HG03565 (cell line): ENCODE data around the gene FBXO11.
A peak's percentile ranks its signal among the peaks of the same experiment; 100 is the strongest.
"Not testable (repeated sequence)": the region's sequence is repeated elsewhere in the genome, so short reads cannot be mapped to it uniquely, and the experiment has no call there.

Experiments used
- ATAC-seq: cut with Tn5 transposase; IDR thresholded peaks from one replicate; pipeline ENCODE4 v1.9.1; 2021; ENCODE audit warnings: mild to moderate bottlenecking, moderate library complexity; ENCODE audit not compliant: unreplicated experiment

The FBXO11 gene

GRCh38 chr2:47862949-47863348, 43.3 kb downstream of the FBXO11 start:
- ATAC-seq: no peak

GRCh38 chr2:47853067-47853777, 53.1 kb downstream of the FBXO11 start:
- ATAC-seq: not testable (repeated sequence)

GRCh38 chr2:47850198-47850597, 56.1 kb downstream of the FBXO11 start:
- ATAC-seq: no peak

GRCh38 chr2:47849368-47849767, 56.9 kb downstream of the FBXO11 start:
- ATAC-seq: no peak

DNA sequence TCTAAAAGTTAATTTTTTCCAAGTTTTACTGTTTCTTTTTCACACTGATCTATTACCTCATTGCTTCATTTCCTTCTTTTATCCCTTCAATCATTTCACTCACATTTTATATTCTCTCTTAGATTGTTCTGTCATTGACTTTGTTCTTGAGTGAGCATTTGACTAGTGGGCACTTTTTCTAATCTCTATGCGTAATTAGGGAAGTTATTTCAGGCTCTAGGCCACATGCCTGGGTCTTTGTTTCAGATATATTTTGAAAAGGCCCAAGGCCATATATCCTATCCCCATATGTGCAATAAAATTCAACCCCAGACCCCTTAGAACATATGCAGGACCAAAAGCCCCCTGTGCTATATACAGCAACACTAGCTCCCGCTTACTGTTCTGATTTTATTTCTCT, 62.1 kb downstream of the FBXO11 start:
- ATAC-seq: no peak

DNA sequence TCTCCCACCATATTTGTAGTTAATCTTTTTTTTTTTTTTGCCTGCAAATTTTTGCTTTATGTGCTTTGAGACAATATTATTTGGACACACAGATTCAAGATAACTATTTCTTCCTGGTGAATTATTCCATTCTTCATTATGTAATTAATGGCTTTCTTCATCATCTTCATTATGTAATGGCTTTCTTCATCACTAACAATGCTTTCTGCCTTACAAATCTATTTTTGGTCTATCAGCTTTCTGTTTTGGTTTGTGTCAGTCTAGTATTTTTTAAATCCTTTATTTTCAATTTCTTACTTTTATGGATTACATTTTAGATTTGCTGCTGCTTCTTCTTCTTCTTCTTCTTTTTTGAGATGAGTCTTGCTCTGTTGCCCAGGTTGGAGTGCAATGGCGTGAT, 62.9 kb downstream of the FBXO11 start:
- no peak for ATAC-seq

- ATAC-seq: no peak
These were observed 63.5 kb downstream of the FBXO11 start for GRCh38 chr2:47842846-47843245.

- no peak for ATAC-seq
These were observed 67.6 kb downstream of the FBXO11 start for GRCh38 chr2:47838686-47839085.

GRCh38 chr2:47838249-47838648, 68.0 kb downstream of the FBXO11 start:
- ATAC-seq: no peak

GRCh38 chr2:47833516-47833968, 72.8 kb downstream of the FBXO11 start:
- ATAC-seq: peak; percentile 89

DNA sequence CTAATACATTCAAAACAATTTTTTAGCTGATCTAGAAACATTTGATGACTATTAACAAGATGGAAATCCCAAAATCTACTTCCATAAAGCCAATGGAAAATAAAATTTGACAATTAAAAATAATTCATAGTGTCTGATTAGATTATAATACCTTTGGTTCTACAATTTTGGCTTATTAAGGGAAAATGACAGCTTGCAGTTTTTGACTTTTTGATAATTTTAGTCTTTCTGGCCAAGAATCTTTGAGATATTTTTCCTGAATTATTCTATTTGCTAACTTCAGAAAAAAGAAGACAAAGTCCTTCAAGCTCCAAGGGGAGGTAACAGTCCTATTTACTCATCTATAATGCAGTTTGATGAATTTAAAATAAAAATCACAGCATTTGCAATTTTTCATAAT, 83.8 kb downstream of the FBXO11 start:
- no peak for ATAC-seq

DNA sequence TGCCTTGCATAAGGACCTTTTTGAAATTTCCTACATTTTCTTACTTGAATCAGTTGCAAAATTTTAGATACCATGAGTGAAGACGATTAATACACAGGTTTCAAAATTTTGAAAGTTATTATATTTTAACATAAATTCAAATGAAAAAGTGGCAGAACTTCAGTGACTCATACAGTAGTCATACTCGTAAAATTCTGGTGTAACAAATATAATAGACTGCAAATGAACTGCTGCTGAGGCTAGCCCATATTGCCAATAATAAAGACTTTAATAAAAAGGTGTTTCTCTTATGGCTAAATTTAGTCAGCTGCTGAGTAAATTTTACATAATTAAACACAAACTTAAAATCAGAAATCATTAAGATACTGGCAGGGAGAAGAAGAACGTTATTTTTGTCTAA, 86.5 kb downstream of the FBXO11 start:
- ATAC-seq: no peak

- no peak for ATAC-seq
These were observed 87.5 kb downstream of the FBXO11 start for GRCh38 chr2:47818777-47819176.

DNA sequence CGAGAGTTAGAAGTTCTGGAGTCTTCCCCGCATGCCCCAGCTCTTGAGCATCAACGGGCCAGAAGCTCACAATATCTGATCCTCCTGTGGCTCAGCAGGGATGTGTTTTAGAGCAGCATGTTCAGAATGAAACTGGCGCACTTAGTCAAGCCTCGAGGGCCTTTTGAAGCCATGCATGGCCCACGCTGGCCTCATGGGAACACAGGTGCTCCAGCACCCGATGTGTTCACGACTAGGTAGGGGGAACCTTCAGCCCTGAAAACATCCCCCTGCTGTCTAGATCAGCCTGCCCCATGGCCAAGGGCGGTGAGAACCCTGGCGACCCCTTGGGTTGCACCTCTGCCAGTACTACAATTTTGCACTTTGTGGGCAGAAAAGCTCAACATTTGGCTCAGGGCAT, 90.5 kb downstream of the FBXO11 start:
- ATAC-seq: peak; percentile 58

GRCh38 chr2:47811668-47812067, 94.6 kb downstream of the FBXO11 start:
- no peak for ATAC-seq

DNA sequence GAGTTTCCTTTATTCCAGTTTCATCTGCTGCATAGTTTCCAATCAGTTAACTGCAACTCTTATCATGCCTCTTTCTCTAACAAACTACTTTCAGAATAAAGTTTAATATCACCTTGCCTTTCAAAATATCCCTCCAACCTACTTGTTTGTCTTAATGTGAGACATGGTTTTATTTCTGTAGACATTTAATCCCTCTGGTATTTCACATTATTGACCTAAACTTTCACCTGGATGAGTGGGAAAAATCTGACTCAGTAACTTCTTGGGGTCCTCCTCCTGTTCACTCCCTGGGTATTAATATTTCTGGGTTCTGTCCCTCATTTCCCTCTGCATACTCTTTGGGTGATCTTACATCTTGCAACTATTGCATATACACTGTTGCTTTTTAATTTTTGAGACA, 95.4 kb downstream of the FBXO11 start:
- ATAC-seq: no peak

GRCh38 chr2:47809903-47810302, 96.4 kb downstream of the FBXO11 start:
- ATAC-seq: no peak

DNA sequence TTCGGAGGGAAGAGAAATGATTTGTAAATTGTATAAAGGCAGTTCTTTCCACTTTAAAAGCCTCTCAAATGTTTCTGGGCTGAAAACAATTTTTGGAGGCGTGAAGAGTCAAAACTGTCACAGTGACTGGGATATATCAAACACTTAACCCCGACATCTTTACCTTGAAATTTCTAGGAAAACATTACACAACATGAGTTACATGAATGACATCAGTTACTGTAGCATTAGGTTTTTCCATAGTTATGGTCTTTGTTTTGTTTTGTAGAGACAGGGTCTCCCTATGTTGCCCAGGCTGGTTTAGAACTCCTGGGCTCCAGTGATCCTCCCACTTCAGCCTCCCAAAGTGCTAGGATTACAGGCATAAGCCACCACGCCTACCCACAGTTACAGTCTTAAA, 97.7 kb downstream of the FBXO11 start:
- ATAC-seq: no peak

DNA sequence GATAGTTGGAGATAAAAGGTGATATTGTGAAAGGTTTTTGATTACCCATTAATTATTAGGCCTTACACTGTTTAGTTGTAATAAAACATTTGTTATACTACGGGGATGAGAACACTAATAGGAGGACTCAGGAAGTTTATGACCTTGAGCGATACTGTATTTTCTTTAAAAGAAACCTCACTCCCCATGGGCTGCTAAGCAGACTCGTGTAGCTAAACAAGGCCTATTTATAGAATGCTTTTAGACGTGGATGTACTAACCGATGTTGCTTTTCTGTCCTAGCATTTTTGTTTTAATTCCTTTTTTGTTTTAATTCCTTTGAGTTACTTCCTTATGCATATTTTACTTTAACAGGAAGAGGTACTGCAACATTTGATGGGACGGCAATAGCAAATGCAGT, 100.4 kb downstream of the FBXO11 start:
- no peak for ATAC-seq

DNA sequence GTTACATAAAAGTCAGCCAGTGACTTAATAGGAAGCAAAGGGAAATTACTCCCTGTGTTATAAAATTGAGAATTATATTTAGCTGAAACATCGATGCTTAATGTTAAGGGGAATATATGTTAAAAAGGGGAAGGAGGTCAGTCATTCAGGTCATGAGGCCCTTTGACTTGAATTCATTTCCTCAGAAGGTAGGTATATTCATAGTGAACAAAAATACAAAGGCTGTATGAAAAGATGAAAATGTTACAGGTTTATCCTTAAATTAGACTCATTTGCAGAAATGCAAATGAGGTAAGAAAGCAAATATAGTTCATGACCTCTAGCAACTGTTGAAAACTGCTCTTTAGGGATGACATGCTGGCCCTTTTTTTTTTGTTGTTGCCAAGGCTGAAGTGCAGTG, 102.5 kb downstream of the FBXO11 start:
- ATAC-seq: no peak

DNA sequence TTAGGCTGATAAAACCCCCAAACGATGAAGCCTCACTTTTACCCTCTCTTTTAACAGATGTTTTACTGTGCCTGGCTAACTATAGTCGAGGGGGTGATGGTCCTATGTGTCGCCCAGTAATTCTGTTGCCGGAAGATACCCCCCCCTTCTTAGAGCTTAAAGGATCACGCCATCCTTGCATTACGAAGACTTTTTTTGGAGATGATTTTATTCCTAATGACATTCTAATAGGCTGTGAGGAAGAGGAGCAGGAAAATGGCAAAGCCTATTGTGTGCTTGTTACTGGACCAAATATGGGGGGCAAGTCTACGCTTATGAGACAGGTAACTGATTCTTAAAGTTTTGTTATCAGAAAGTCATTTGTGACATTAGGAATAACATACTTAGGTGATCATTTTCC, 102.9 kb downstream of the FBXO11 start:
- ATAC-seq: no peak

- no peak for ATAC-seq
These were observed 105.2 kb downstream of the FBXO11 start for GRCh38 chr2:47801118-47801517.

GRCh38 chr2:47799031-47799609, 107.2 kb downstream of the FBXO11 start:
- no peak for ATAC-seq
